HG03045 (cell line): ENCODE results near the gene THSD7B.
"Not testable (repeated sequence)": the region's sequence is repeated elsewhere in the genome, so short reads cannot be mapped to it uniquely, and the experiment has no call there.

Source experiments
- ATAC-seq: cut with Tn5 transposase; IDR thresholded peaks from one replicate; pipeline ENCODE4 v1.9.1; 2021; ENCODE audit warnings: mild to moderate bottlenecking, moderate library complexity; ENCODE audit not compliant: unreplicated experiment

THSD7B gene

GRCh38 chr2:136765256-136766072 is at the start of gene THSD7B:
Gene THSD7B (plus strand): TSS chr2:136765545. CDS start chr2:136882179, 116,634 bp downstream.
- no peak for ATAC-seq

GRCh38 chr2:136718273-136718672 is 47.1 kb upstream of the THSD7B start:
- no peak for ATAC-seq

- ATAC-seq: no peak
These were observed 37.2 kb upstream of the THSD7B start for GRCh38 chr2:136727973-136728699.

- ATAC-seq: no peak
These were observed 29.1 kb upstream of the THSD7B start for GRCh38 chr2:136736236-136736635.

GRCh38 chr2:136738044-136738443 is 27.3 kb upstream of the THSD7B start:
- no peak for ATAC-seq

- no peak for ATAC-seq
These were observed 23.9 kb upstream of the THSD7B start for GRCh38 chr2:136741471-136741870.

GRCh38 chr2:136750065-136750464 is 15.3 kb upstream of the THSD7B start:
- no peak for ATAC-seq

GRCh38 chr2:136751406-136751805 is 13.9 kb upstream of the THSD7B start:
- ATAC-seq: no peak

- ATAC-seq: not testable (repeated sequence)
These were observed 6.8 kb upstream of the THSD7B start for GRCh38 chr2:136758504-136758903.

- ATAC-seq: no peak
These were observed 691 bp upstream of the THSD7B start for GRCh38 chr2:136764452-136765255.

GRCh38 chr2:136766073-136766404 is 694 bp downstream of the THSD7B start:
- ATAC-seq: no peak

- no peak for ATAC-seq
These were observed 1.7 kb downstream of the THSD7B start for GRCh38 chr2:136767030-136767429.

- no peak for ATAC-seq
These were observed 4.5 kb downstream of the THSD7B start for GRCh38 chr2:136769871-136770270.

- no peak for ATAC-seq
These were observed 5.0 kb downstream of the THSD7B start for GRCh38 chr2:136770384-136770783.

- ATAC-seq: no peak
These were observed 12.0 kb downstream of the THSD7B start for GRCh38 chr2:136777391-136777790.

- ATAC-seq: no peak
These were observed 18.5 kb downstream of the THSD7B start for GRCh38 chr2:136783856-136784255.

GRCh38 chr2:136785215-136785614 is 19.9 kb downstream of the THSD7B start:
- ATAC-seq: no peak

GRCh38 chr2:136787970-136788369 is 22.6 kb downstream of the THSD7B start:
- no peak for ATAC-seq

GRCh38 chr2:136796339-136796738 is 31.0 kb downstream of the THSD7B start:
- ATAC-seq: no peak

GRCh38 chr2:136798766-136799165 is 33.4 kb downstream of the THSD7B start:
- no peak for ATAC-seq

GRCh38 chr2:136801661-136802060 is 36.3 kb downstream of the THSD7B start:
- ATAC-seq: no peak
